ENCODE measurements around the gene RAB8B.

GRCh38 chr15:63296195-63296594 lies 106.8 kb downstream of the RAB8B start:
- no peak for TF ChIP-seq SIN3A (IDR thresholded peaks at IDR 0.05; ENCODE audit: borderline replicate concordance, insufficient read depth, low read length)
- no peak for TF ChIP-seq POLR2AphosphoS5 (IDR thresholded peaks at IDR 0.05; ENCODE audit: low read depth, low read length)
- TF ChIP-seq, protein P1, sequence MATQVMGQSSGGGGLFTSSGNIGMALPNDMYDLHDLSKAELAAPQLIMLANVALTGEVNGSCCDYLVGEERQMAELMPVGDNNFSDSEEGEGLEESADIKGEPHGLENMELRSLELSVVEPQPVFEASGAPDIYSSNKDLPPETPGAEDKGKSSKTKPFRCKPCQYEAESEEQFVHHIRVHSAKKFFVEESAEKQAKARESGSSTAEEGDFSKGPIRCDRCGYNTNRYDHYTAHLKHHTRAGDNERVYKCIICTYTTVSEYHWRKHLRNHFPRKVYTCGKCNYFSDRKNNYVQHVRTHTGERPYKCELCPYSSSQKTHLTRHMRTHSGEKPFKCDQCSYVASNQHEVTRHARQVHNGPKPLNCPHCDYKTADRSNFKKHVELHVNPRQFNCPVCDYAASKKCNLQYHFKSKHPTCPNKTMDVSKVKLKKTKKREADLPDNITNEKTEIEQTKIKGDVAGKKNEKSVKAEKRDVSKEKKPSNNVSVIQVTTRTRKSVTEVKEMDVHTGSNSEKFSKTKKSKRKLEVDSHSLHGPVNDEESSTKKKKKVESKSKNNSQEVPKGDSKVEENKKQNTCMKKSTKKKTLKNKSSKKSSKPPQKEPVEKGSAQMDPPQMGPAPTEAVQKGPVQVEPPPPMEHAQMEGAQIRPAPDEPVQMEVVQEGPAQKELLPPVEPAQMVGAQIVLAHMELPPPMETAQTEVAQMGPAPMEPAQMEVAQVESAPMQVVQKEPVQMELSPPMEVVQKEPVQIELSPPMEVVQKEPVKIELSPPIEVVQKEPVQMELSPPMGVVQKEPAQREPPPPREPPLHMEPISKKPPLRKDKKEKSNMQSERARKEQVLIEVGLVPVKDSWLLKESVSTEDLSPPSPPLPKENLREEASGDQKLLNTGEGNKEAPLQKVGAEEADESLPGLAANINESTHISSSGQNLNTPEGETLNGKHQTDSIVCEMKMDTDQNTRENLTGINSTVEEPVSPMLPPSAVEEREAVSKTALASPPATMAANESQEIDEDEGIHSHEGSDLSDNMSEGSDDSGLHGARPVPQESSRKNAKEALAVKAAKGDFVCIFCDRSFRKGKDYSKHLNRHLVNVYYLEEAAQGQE (IDR thresholded peaks at IDR 0.05; ENCODE audit: insufficient read depth in 1 of 2, low read depth in 2 of 2, low read length in 2 of 2) = no peak
